Neural progenitor cell (in vitro differentiated cells): Measurements from ENCODE around the gene TNIK.

Source experiments
- EZH2 ChIP-seq: fragments of 200-600 bp; sonication (generic); IDR thresholded peaks from 2 replicates; pipeline ENCODE4 v1.6.1; 2017; ENCODE audit warnings: antibody characterized with exemption, mild to moderate bottlenecking, moderate library complexity
- EZH2phosphoT487 ChIP-seq: fragments of 200-600 bp; sonication (generic); IDR thresholded peaks from 2 replicates; pipeline ENCODE4 v1.6.1; 2017; ENCODE audit warnings: antibody characterized with exemption
- TF ChIP-seq, protein P1 (sequence below): fragments of 200-600 bp; sonication (generic); IDR thresholded peaks from 2 replicates; pipeline ENCODE4 v1.5.1; 2017; ENCODE audit warnings: antibody characterized with exemption, mild to moderate bottlenecking

DNA sequence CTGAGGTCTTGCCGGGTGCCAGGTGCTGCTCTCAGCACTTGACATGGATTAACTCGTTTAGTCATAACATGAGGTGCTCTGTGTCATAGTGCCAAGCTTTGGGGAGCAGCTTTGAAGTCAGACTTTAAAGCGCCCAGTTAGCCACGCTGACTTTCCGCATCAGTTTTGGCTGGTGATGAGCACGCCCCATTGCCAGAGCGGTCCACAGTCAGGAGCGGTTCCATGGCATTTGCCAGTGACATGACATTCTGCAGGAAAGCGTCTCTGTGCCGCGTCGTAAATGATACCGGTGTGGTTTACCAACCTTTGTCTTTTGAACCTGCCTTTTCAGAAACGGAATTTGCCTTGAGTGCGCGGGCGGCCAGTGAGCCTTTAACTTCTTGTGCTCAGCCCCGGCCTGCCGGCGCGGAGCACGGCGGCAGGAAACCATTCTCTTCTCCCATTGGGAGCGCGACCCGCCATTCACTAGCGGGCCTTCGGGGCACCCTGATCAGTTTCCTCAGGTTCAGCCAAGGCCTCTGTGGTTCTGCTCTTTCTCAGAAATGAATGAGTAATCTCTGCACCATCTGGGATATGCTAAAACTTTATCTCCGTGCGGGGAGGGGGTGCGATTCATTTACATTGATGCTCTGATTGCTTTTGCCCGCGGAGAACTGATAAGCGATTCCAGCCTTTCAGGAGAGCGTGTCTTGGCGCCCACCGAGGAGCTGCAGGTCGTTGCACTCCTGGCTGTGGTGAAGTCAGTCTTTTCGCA, 432.0 kb downstream of the TNIK start:
- TF ChIP-seq EZH2: no peak
- TF ChIP-seq, protein P1, sequence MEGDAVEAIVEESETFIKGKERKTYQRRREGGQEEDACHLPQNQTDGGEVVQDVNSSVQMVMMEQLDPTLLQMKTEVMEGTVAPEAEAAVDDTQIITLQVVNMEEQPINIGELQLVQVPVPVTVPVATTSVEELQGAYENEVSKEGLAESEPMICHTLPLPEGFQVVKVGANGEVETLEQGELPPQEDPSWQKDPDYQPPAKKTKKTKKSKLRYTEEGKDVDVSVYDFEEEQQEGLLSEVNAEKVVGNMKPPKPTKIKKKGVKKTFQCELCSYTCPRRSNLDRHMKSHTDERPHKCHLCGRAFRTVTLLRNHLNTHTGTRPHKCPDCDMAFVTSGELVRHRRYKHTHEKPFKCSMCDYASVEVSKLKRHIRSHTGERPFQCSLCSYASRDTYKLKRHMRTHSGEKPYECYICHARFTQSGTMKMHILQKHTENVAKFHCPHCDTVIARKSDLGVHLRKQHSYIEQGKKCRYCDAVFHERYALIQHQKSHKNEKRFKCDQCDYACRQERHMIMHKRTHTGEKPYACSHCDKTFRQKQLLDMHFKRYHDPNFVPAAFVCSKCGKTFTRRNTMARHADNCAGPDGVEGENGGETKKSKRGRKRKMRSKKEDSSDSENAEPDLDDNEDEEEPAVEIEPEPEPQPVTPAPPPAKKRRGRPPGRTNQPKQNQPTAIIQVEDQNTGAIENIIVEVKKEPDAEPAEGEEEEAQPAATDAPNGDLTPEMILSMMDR: no peak
- no peak for TF ChIP-seq EZH2phosphoT487
